Measurements from ENCODE around the gene CYBC1.

Gene CYBC1

DNA sequence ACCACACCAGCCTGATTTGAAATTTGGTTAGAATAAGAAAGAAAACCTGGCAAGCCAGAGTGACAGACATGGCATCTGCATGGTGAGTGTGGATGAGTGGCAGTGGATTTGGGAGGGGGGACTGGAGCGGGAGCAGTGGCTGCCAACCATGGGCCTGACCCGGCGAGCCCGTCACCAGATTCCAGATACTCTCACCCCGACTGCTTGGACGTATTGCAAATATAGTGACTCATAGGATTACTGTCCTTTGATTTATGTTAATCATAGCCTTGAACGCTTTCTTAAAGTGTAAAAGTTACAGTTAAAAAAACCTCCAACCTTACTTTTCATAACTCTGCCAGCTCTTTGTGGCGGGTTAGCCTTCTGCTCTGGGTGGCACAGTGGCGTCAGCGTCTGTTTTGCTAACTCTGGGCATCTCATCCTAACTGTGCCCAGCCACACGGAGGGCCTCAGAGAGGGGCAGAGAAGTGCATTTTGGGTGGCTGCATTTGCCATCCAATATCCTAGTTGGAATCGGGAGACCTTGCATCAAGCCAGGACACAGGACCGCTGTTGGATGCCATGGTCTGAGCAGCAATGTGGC lies 42.2 kb upstream of the CYBC1 start (continued):
- TF ChIP-seq, protein P1, sequence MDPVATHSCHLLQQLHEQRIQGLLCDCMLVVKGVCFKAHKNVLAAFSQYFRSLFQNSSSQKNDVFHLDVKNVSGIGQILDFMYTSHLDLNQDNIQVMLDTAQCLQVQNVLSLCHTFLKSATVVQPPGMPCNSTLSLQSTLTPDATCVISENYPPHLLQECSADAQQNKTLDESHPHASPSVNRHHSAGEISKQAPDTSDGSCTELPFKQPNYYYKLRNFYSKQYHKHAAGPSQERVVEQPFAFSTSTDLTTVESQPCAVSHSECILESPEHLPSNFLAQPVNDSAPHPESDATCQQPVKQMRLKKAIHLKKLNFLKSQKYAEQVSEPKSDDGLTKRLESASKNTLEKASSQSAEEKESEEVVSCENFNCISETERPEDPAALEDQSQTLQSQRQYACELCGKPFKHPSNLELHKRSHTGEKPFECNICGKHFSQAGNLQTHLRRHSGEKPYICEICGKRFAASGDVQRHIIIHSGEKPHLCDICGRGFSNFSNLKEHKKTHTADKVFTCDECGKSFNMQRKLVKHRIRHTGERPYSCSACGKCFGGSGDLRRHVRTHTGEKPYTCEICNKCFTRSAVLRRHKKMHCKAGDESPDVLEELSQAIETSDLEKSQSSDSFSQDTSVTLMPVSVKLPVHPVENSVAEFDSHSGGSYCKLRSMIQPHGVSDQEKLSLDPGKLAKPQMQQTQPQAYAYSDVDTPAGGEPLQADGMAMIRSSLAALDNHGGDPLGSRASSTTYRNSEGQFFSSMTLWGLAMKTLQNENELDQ (tag by site-specific recombination; IDR thresholded peaks at IDR 0.05; ENCODE audit: low read depth) = no peak
- no peak for TF ChIP-seq ZNF561 (tag by site-specific recombination; IDR thresholded peaks at IDR 0.05; ENCODE audit: borderline replicate concordance)
- TF ChIP-seq, protein P2, sequence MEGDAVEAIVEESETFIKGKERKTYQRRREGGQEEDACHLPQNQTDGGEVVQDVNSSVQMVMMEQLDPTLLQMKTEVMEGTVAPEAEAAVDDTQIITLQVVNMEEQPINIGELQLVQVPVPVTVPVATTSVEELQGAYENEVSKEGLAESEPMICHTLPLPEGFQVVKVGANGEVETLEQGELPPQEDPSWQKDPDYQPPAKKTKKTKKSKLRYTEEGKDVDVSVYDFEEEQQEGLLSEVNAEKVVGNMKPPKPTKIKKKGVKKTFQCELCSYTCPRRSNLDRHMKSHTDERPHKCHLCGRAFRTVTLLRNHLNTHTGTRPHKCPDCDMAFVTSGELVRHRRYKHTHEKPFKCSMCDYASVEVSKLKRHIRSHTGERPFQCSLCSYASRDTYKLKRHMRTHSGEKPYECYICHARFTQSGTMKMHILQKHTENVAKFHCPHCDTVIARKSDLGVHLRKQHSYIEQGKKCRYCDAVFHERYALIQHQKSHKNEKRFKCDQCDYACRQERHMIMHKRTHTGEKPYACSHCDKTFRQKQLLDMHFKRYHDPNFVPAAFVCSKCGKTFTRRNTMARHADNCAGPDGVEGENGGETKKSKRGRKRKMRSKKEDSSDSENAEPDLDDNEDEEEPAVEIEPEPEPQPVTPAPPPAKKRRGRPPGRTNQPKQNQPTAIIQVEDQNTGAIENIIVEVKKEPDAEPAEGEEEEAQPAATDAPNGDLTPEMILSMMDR (tag by site-specific recombination; IDR thresholded peaks at IDR 0.05) = no peak

DNA sequence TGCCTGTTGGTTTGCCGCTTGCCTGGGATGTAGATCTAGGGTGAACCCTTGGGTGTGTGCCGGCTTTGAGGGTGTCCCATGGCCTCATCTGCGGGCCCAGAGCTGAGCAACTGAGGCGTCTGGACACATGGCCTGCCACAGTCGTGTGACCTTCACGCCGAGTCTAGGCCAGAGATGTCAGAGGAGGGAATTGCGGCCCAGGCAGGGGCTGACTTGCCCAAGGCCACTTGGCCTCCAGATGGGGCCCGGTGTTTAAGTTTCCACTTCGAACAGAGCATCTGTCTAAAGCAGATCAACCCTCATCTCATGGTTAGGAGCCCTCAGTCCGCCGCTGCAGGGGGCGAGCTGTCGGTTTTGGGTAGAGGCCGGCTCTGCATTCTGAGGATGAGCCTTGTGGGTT lies 41.0 kb upstream of the CYBC1 start:
- Histone ChIP-seq H3K4me3 (ENCODE audit: low read depth, low read length) (no peak overlapping the region), H3K4me1 (ENCODE audit: control insufficient read depth, insufficient read depth, low read length) (0 out of 2 replicates have a peak, but pooled peaks cover 2% of the 10 kb centered on the region), H3K36me3 (ENCODE audit: control insufficient read depth in 2 of 2, insufficient read depth in 1 of 2, low read length in 2 of 2) (peaks cover 14 to 30% of the 10 kb centered on the region in 2 experiments), H3K27ac (ENCODE audit: extremely low read depth, low read depth, low read length) (no peak overlapping the region), H3K9me3 (ENCODE audit: control insufficient read depth, insufficient read depth, low read depth, low read length) (no peaks in the 10 kb centered on the region)
- ChIA-PET CTCF (interaction anchor here (0.5 to 1.2 kb wide), 4 partner anchors 58 to 240 kb away, joined by 3 to 5 read pairs (median 4); no protein-coding TSS in a partner anchor), POLR2A (interaction anchor here (0.7 kb wide), 1 partner anchor 12 kb away, joined by 4 read pairs; no protein-coding TSS in a partner anchor)
- TF ChIP-seq ZNF670 (tag by site-specific recombination; IDR thresholded peaks at IDR 0.05; ENCODE audit: low read depth) = no peak
- no peak for TF ChIP-seq ZNF350 (tag by site-specific recombination; IDR thresholded peaks at IDR 0.05)
- TF ChIP-seq, protein P3, sequence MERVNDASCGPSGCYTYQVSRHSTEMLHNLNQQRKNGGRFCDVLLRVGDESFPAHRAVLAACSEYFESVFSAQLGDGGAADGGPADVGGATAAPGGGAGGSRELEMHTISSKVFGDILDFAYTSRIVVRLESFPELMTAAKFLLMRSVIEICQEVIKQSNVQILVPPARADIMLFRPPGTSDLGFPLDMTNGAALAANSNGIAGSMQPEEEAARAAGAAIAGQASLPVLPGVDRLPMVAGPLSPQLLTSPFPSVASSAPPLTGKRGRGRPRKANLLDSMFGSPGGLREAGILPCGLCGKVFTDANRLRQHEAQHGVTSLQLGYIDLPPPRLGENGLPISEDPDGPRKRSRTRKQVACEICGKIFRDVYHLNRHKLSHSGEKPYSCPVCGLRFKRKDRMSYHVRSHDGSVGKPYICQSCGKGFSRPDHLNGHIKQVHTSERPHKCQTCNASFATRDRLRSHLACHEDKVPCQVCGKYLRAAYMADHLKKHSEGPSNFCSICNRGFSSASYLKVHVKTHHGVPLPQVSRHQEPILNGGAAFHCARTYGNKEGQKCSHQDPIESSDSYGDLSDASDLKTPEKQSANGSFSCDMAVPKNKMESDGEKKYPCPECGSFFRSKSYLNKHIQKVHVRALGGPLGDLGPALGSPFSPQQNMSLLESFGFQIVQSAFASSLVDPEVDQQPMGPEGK (tag by site-specific recombination; IDR thresholded peaks at IDR 0.05) = no peak
- no peak for TF ChIP-seq HOXD13 (CRISPR knock-in tag; IDR thresholded peaks at IDR 0.05; ENCODE audit: borderline replicate concordance)
- TF ChIP-seq ZNF626 (tag by site-specific recombination; IDR thresholded peaks at IDR 0.05) = no peak
- TF ChIP-seq, protein P4, sequence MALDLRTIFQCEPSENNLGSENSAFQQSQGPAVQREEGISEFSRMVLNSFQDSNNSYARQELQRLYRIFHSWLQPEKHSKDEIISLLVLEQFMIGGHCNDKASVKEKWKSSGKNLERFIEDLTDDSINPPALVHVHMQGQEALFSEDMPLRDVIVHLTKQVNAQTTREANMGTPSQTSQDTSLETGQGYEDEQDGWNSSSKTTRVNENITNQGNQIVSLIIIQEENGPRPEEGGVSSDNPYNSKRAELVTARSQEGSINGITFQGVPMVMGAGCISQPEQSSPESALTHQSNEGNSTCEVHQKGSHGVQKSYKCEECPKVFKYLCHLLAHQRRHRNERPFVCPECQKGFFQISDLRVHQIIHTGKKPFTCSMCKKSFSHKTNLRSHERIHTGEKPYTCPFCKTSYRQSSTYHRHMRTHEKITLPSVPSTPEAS (tag by site-specific recombination; IDR thresholded peaks at IDR 0.05) = no peak
- no peak for TF ChIP-seq ZNF341 (tag by site-specific recombination; IDR thresholded peaks at IDR 0.05; ENCODE audit: low read depth)

DNA sequence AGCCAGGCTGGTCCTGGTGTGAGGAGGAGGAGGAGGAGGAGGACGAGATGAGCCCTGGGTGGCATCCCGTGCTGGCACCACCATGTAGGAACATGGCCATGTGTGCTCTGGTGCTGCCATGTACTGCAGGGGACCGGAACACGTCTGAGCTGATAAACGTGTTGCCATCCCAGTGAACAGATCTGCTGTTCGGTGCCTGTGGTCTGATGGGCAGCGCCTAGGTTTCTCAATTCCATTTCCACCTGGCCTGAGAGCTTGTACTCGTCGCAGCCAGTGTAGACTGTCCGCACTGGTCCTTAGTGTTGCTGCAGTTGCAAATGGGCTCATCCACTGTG lies 40.6 kb upstream of the CYBC1 start:
- H3K36me3 ChIP-seq (ENCODE audit: control insufficient read depth in 2 of 2, insufficient read depth in 1 of 2, low read length in 2 of 2) = peaks cover 14 to 33% of the 10 kb centered on the region in 2 experiments
- no peak overlapping the region for H3K27ac ChIP-seq (ENCODE audit: extremely low read depth, low read depth, low read length)
- ChIA-PET POLR2A (no interaction called here), CTCF (no interaction called here)
- H3K4me3 ChIP-seq (ENCODE audit: low read depth, low read length) = no peak overlapping the region
- H3K9me3 ChIP-seq (ENCODE audit: control insufficient read depth, insufficient read depth, low read depth, low read length) = no peaks in the 10 kb centered on the region
- 0 out of 2 replicates have a peak, but pooled peaks cover 2% of the 10 kb centered on the region for H3K4me1 ChIP-seq (ENCODE audit: control insufficient read depth, insufficient read depth, low read length)
- TF ChIP-seq KLF7 (tag by site-specific recombination; IDR thresholded peaks at IDR 0.05; ENCODE audit: borderline replicate concordance) (no peak), ZNF416 (tag by site-specific recombination; IDR thresholded peaks at IDR 0.05) (no peak), ZNF664 (tag by site-specific recombination; IDR thresholded peaks at IDR 0.05) (no peak), ZNF510 (tag by site-specific recombination; IDR thresholded peaks at IDR 0.05; ENCODE audit: insufficient replicate concordance) (no peak), ZNF747 (tag by site-specific recombination; IDR thresholded peaks at IDR 0.05) (no peak), ZNF274 (IDR thresholded peaks at IDR 0.05; ENCODE audit: low read length) (no peak), ZNF274 (tag by site-specific recombination; IDR thresholded peaks at IDR 0.05; ENCODE audit: borderline replicate concordance) (no peak)
- TF ChIP-seq, protein P5, sequence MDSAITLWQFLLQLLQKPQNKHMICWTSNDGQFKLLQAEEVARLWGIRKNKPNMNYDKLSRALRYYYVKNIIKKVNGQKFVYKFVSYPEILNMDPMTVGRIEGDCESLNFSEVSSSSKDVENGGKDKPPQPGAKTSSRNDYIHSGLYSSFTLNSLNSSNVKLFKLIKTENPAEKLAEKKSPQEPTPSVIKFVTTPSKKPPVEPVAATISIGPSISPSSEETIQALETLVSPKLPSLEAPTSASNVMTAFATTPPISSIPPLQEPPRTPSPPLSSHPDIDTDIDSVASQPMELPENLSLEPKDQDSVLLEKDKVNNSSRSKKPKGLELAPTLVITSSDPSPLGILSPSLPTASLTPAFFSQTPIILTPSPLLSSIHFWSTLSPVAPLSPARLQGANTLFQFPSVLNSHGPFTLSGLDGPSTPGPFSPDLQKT (IDR thresholded peaks at IDR 0.05; ENCODE audit: borderline replicate concordance, low read depth, low read length) = no peak
- TF ChIP-seq, protein P6, sequence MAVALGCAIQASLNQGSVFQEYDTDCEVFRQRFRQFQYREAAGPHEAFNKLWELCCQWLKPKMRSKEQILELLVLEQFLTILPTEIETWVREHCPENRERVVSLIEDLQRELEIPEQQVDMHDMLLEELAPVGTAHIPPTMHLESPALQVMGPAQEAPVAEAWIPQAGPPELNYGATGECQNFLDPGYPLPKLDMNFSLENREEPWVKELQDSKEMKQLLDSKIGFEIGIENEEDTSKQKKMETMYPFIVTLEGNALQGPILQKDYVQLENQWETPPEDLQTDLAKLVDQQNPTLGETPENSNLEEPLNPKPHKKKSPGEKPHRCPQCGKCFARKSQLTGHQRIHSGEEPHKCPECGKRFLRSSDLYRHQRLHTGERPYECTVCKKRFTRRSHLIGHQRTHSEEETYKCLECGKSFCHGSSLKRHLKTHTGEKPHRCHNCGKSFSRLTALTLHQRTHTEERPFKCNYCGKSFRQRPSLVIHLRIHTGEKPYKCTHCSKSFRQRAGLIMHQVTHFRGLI (tag by site-specific recombination; IDR thresholded peaks at IDR 0.05) = no peak
